ENCODE data around the gene XPO6. TPM values are rescaled to one million over a fixed set of nuclear protein-coding genes. Genes with fewer than 3 reads are reported as not detected.

Gene XPO6
- total RNA-seq, 1 donor = 211 TPM

GRCh38 chr16:28052274-28053128 lies 159.3 kb downstream of the XPO6 start:
- H3K27me3 ChIP-seq (ENCODE audit: insufficient read depth, low read length) = no peaks in the 10 kb centered on the region
- no peak overlapping the region for H3K4me3 ChIP-seq (ENCODE audit: low read length)
- H3K9me3 ChIP-seq (ENCODE audit: low read depth, low read length) = no peaks in the 10 kb centered on the region
- no peaks in the 10 kb centered on the region for H3K4me1 ChIP-seq (ENCODE audit: insufficient read depth, low read length)

- no peaks in the 10 kb centered on the region for H3K4me1 ChIP-seq (ENCODE audit: insufficient read depth, low read length)
- H3K4me3 ChIP-seq (ENCODE audit: low read length) = no peak overlapping the region
- H3K9me3 ChIP-seq (ENCODE audit: low read depth, low read length) = no peaks in the 10 kb centered on the region
- no peaks in the 10 kb centered on the region for H3K27me3 ChIP-seq (ENCODE audit: insufficient read depth, low read length)
Observed at GRCh38 chr16:28051486-28051885, 160.3 kb downstream of the XPO6 start.

Other genes with a start within 250 kb of the XPO6 start
- under 0.01 TPM for gene GSG1L, start 148.3 kb downstream of the XPO6 start, total RNA-seq
- gene SBK1, start 80.6 kb upstream of the XPO6 start, total RNA-seq = 3.7 TPM
- gene NPIPB6, start 151.5 kb upstream of the XPO6 start, total RNA-seq = not detected
- gene EIF3CL, start 191.9 kb upstream of the XPO6 start, total RNA-seq = 57.1 TPM

Data from mononuclear cell (primary cell).